H9 (cell line): ENCODE results near the gene TPPP2. TPM values are rescaled to one million over a fixed set of nuclear protein-coding genes. Genes with fewer than 3 reads are reported as not detected.

Experiments
- DNase-seq: peaks from one replicate; pipeline ENCODE4 v3.0.0-alpha.2; 2017
- H2AFZ ChIP-seq: one replicate; pipeline ENCODE4 v1.6.1; 2013; ENCODE audit warnings: mild to moderate bottlenecking, low read length, control low read depth, moderate library complexity
- H2AK5ac ChIP-seq: 2 replicates; pipeline ENCODE4 v1.6.1; 2013; ENCODE audit warnings: low read length, control low read depth, mixed read lengths; ENCODE audit not compliant: insufficient read length
- H2BK120ac ChIP-seq: one replicate; pipeline ENCODE4 v1.6.1; 2013; ENCODE audit warnings: low read depth, mild to moderate bottlenecking, low read length, control low read depth, inconsistent platforms; ENCODE audit not compliant: poor library complexity, severe bottlenecking
- H2BK12ac ChIP-seq: 2 replicates; pipeline ENCODE4 v1.6.1; 2013; ENCODE audit warnings: low read length, control low read depth, mixed read lengths, low read depth; ENCODE audit not compliant: insufficient read length
- H2BK15ac ChIP-seq: 2 replicates; pipeline ENCODE4 v1.6.1; 2013; ENCODE audit warnings: low read depth, low read length, control low read depth
- H2BK20ac ChIP-seq: one replicate; pipeline ENCODE4 v1.6.1; 2013; ENCODE audit warnings: low read depth, mild to moderate bottlenecking, low read length, control low read depth, inconsistent platforms; ENCODE audit not compliant: poor library complexity, severe bottlenecking
- H2BK5ac ChIP-seq: 2 replicates; pipeline ENCODE4 v1.6.1; 2013; ENCODE audit warnings: low read length, control low read depth, mixed read lengths; ENCODE audit not compliant: insufficient read length
- H3K14ac ChIP-seq: 2 replicates; pipeline ENCODE4 v1.6.1; 2013; ENCODE audit warnings: low read length, control low read depth; ENCODE audit not compliant: insufficient read depth
- H3K18ac ChIP-seq: 2 replicates; pipeline ENCODE4 v1.6.1; 2013; ENCODE audit warnings: low read depth, mild to moderate bottlenecking, mixed read lengths, low read length, control low read depth; ENCODE audit not compliant: insufficient read length
- H3K23ac ChIP-seq: 2 replicates; pipeline ENCODE4 v1.6.1; 2013; ENCODE audit warnings: low read length, control low read depth, mixed read lengths, low read depth; ENCODE audit not compliant: insufficient read length
- H3K23me2 ChIP-seq: 2 replicates; pipeline ENCODE4 v1.6.1; 2013; ENCODE audit warnings: low read depth, mild to moderate bottlenecking, mixed read lengths, low read length, control low read depth; ENCODE audit not compliant: insufficient read length, poor library complexity, severe bottlenecking
- H3K27ac ChIP-seq: 2 replicates; pipeline ENCODE4 v1.5.1; 2013; ENCODE audit warnings: low read length, control low read depth, mixed read lengths, low read depth; ENCODE audit not compliant: insufficient read length
- H3K27me3 ChIP-seq: 2 replicates; pipeline ENCODE4 v1.6.1; 2013; ENCODE audit warnings: low read length, control low read depth, inconsistent platforms; ENCODE audit not compliant: insufficient read depth
- H3K4ac ChIP-seq: 2 replicates; pipeline ENCODE4 v1.6.1; 2013; ENCODE audit warnings: low read depth, mild to moderate bottlenecking, control low read depth, inconsistent platforms, low read length, moderate library complexity
- H3K4me1 ChIP-seq: 2 replicates; pipeline ENCODE4 v1.6.1; 2013; ENCODE audit warnings: low read length, control low read depth, inconsistent platforms; ENCODE audit not compliant: insufficient read depth
- H3K4me2 ChIP-seq: 2 replicates; pipeline ENCODE4 v1.6.1; 2013; ENCODE audit warnings: low read length, control low read depth, mixed read lengths; ENCODE audit not compliant: insufficient read length, insufficient read depth
- H3K56ac ChIP-seq: 2 replicates; pipeline ENCODE4 v1.6.1; 2013; ENCODE audit warnings: low read depth, mild to moderate bottlenecking, mixed read lengths, low read length, control low read depth; ENCODE audit not compliant: insufficient read length
- H3K79me1 ChIP-seq: 2 replicates; pipeline ENCODE4 v1.6.1; 2013; ENCODE audit warnings: low read depth, mild to moderate bottlenecking, moderate library complexity, low read length, control low read depth, inconsistent platforms; ENCODE audit not compliant: insufficient read depth, poor library complexity, severe bottlenecking
- H3K79me2 ChIP-seq: 2 replicates; pipeline ENCODE4 v1.6.1; 2013; ENCODE audit warnings: low read length, control low read depth, inconsistent platforms; ENCODE audit not compliant: insufficient read depth
- H3K9ac ChIP-seq: 2 replicates; pipeline ENCODE4 v1.6.1; 2013; ENCODE audit warnings: low read length, control low read depth, mixed read lengths; ENCODE audit not compliant: insufficient read length; ENCODE audit errors: extremely low read depth
- H3K9me3 ChIP-seq: one replicate; pipeline ENCODE4 v1.6.1; 2013; ENCODE audit warnings: low read depth, low read length, inconsistent platforms; ENCODE audit not compliant: control insufficient read depth
- H3T11ph ChIP-seq: one replicate; pipeline ENCODE4 v1.6.1; 2013; ENCODE audit warnings: mild to moderate bottlenecking, low read length, control low read depth, inconsistent platforms
- H4K20me1 ChIP-seq: one replicate; pipeline ENCODE4 v1.6.1; 2013; ENCODE audit not compliant: control insufficient read depth, insufficient read length, insufficient read depth
- H4K5ac ChIP-seq: 2 replicates; pipeline ENCODE4 v1.6.1; 2013; ENCODE audit warnings: low read depth, mild to moderate bottlenecking, mixed read lengths, low read length, control low read depth; ENCODE audit not compliant: insufficient read length
- H4K8ac ChIP-seq: replicated peaks from 2 replicates; pipeline ENCODE4 v1.6.1; 2013; ENCODE audit warnings: low read length, control low read depth, mixed read lengths, low read depth; ENCODE audit not compliant: insufficient read length
- H4K91ac ChIP-seq: 2 replicates; pipeline ENCODE4 v1.6.1; 2013; ENCODE audit warnings: low read depth, mild to moderate bottlenecking, moderate library complexity, mixed read lengths, low read length, control low read depth; ENCODE audit not compliant: insufficient read length
- H3K27ac Mint-ChIP-seq, 3 experiments: 2 replicates in 2 of 3; 3 replicates in 1 of 3; pipeline ENCODE4 v1.8.0; 2020 to 2021; ENCODE audit warnings: mixed read lengths in 3 of 3, mild to moderate bottlenecking in 1 of 3, moderate library complexity in 1 of 3
- H3K27me3 Mint-ChIP-seq: 2 replicates; pipeline ENCODE4 v1.8.0; 2021; ENCODE audit warnings: low read depth, mild to moderate bottlenecking, moderate library complexity, mixed read lengths
- H3K36me3 Mint-ChIP-seq, 3 experiments: 2 replicates in 2 of 3; 3 replicates in 1 of 3; pipeline ENCODE4 v1.8.0; 2020 to 2021; ENCODE audit warnings: low read depth in 3 of 3, mixed read lengths in 3 of 3; ENCODE audit not compliant: insufficient read depth in 1 of 3
- H3K4me1 Mint-ChIP-seq, 2 experiments: 2 replicates each; pipeline ENCODE4 v1.8.0; 2020; ENCODE audit warnings: mixed read lengths in 2 of 2
- H3K4me3 Mint-ChIP-seq, 2 experiments: 2 replicates in 1 of 2; 3 replicates in 1 of 2; pipeline ENCODE4 v1.8.0; 2020 to 2021; ENCODE audit warnings: mild to moderate bottlenecking in 2 of 2, mixed read lengths in 2 of 2, moderate library complexity in 1 of 2
- H3K9me3 Mint-ChIP-seq, 2 experiments: 2 replicates in 1 of 2; 3 replicates in 1 of 2; pipeline ENCODE4 v1.8.0; 2020; ENCODE audit warnings: mild to moderate bottlenecking in 2 of 2, mixed read lengths in 2 of 2, moderate library complexity in 1 of 2
- CTCF ChIP-seq: fragments of 200-600 bp; sonication (generic); conservative IDR thresholded peaks from 3 replicates; pipeline ENCODE4 v1.8.0; 2021; ENCODE audit warnings: antibody characterized with exemption, mild to moderate bottlenecking
- WGBS: extraction: QIAGEN DNeasy Blood & Tissue Kit; methylation state at CpG from one replicate; pipeline ENCODE4 v1.1.7; 2013; ENCODE audit warnings: missing lambda C conversion rate, low lambda C conversion rate, mixed read lengths; ENCODE audit not compliant: insufficient read length; ENCODE audit errors: extremely low coverage; 5-methylcytosine and 5-hydroxymethylcytosine counted together
- total RNA-seq: library from RNA; stranded (reverse); gene quantifications from 2 replicates; pipeline ENCODE4 v1.2.1, GENCODE V29; 2021

TPPP2 gene
- total RNA-seq, 1 experiment from 2014 or later = not detected

- peak overlapping the region in 1 of 3 experiments; percentile 35; a peak in 1 of 7 replicates for H3K27ac Mint-ChIP-seq
- H3K27me3 ChIP-seq = no peaks in the 10 kb centered on the region
- H4K8ac ChIP-seq = no peak overlapping the region
- no peak overlapping the region for H3K23ac ChIP-seq
- H3K56ac ChIP-seq = no peak overlapping the region
- no peaks in the 10 kb centered on the region for H4K20me1 ChIP-seq
- H4K5ac ChIP-seq = no peak overlapping the region
- no peaks in the 10 kb centered on the region; the same call in 1 of the 2 replicates for H3K27me3 Mint-ChIP-seq
- H3K4me1 ChIP-seq = no peaks in the 10 kb centered on the region
- no peaks in the 10 kb centered on the region for H3K79me1 ChIP-seq
- H3K9ac ChIP-seq = no peak overlapping the region
- peaks cover 21 to 39% (median 34%) of the 10 kb centered on the region in 3 experiments; a peak in 6 of 7 replicates for H3K36me3 Mint-ChIP-seq
- no peak overlapping the region for H3T11ph ChIP-seq
- no peaks in the 10 kb centered on the region for H3K9me3 ChIP-seq
- no peak overlapping the region for H3K27ac ChIP-seq
- H3K14ac ChIP-seq = no peak overlapping the region
- TF ChIP-seq CTCF = no peak
- no peak overlapping the region for H3K4me3 Mint-ChIP-seq
- H3K23me2 ChIP-seq = no peaks in the 10 kb centered on the region
- H2BK120ac ChIP-seq = no peak overlapping the region
- H2BK5ac ChIP-seq = no peak overlapping the region
- H4K91ac ChIP-seq = no peak overlapping the region
- peaks cover 17 to 19% of the 10 kb centered on the region in 2 experiments for H3K4me1 Mint-ChIP-seq
- no peak overlapping the region for H2BK20ac ChIP-seq
- H2AFZ ChIP-seq = no peak overlapping the region
- H2BK12ac ChIP-seq = no peak overlapping the region
- no peak overlapping the region for H2BK15ac ChIP-seq
- no peak overlapping the region for H3K18ac ChIP-seq
- no peak overlapping the region for H3K4me2 ChIP-seq
- no CpG with 5 or more reads among the region's 3 CpGs for WGBS
- H2AK5ac ChIP-seq = no peak overlapping the region
- H3K9me3 Mint-ChIP-seq = no peaks in the 10 kb centered on the region
- no peak for DNase-seq
- no peak overlapping the region for H3K4ac ChIP-seq
- no peaks in the 10 kb centered on the region for H3K79me2 ChIP-seq
Observed at GRCh38 chr14:20998139-20998538, 31.9 kb upstream of the TPPP2 start.
